ENCODE data around the gene DYNC2LI1. TPM values are rescaled to one million over a fixed set of nuclear protein-coding genes. Genes with fewer than 3 reads are reported as not detected.
"Not testable (repeated sequence)": the region's sequence is repeated elsewhere in the genome, so short reads cannot be mapped to it uniquely, and the experiment has no call there.

DYNC2LI1 gene
- total RNA-seq (10 to 100 TPM; 15.1 to 32.1 (median 25.1) TPM), polyA plus RNA-seq (10 to 100 TPM; 11.7 to 27.6 (median 26.8) TPM)

- TF ChIP-seq POLR2AphosphoS5 (IDR thresholded peaks at IDR 0.05), result peak; percentile 53 to 78 (median 73)
- no peak for TF ChIP-seq CTCF (IDR thresholded peaks at IDR 0.05)
- peak in 1 of 2 donors; percentile 25 for TF ChIP-seq POLR2A (IDR thresholded peaks at IDR 0.05)
- no peak for TF ChIP-seq EP300 (IDR thresholded peaks at IDR 0.05)
- 0 to 1% methylated on average over 31 of the region's 31 CpGs for WGBS, 2 donors
- peak within 1 kb of the TSS; percentile 63 to 83 (median 72) for H3K4me3 ChIP-seq
- peak; percentile 96 for DNase-seq
- peaks cover 0 to 7% (median 0%) of the 10 kb centered on the region in 4 donors for H3K4me1 ChIP-seq
- H3K27me3 ChIP-seq, result no peaks in the 10 kb centered on the region
- intact Hi-C loops (cut with DNase I), result loop anchor here (5.0 kb wide), 1 partner anchor 162 kb away; no protein-coding TSS in a partner anchor
- peak within 1 kb of the TSS; percentile 82 to 89 (median 86) for H3K27ac ChIP-seq
- H3K36me3 ChIP-seq, result peaks cover 0 to 16% (median 5%) of the 10 kb centered on the region in 4 donors
- no peaks in the 10 kb centered on the region for H3K9me3 ChIP-seq
Observed at GRCh38 chr2:43773876-43774613, at the start of gene DYNC2LI1. DYNC2LI1 (plus strand) TSS chr2:43774039; CDS start chr2:43774139, 100 bp downstream.

- DNase-seq, result no peak
- Histone ChIP-seq H3K9me3 (no peaks in the 10 kb centered on the region), H3K27ac (no peak overlapping the region), H3K36me3 (peaks cover 0 to 9% (median 0%) of the 10 kb centered on the region in 4 donors), H3K27me3 (no peaks in the 10 kb centered on the region), H3K4me3 (no peak overlapping the region), H3K4me1 (peaks cover 0 to 5% (median 0%) of the 10 kb centered on the region in 4 donors)
- intact Hi-C loops (cut with DNase I), result no loop called here
- 72% methylated on average over 4 of the region's 4 CpGs for WGBS, 2 donors
- TF ChIP-seq POLR2A (IDR thresholded peaks at IDR 0.05), result no peak
- no peak for TF ChIP-seq CTCF (IDR thresholded peaks at IDR 0.05)
- no peak for TF ChIP-seq POLR2AphosphoS5 (IDR thresholded peaks at IDR 0.05)
- no peak for TF ChIP-seq EP300 (IDR thresholded peaks at IDR 0.05)
Observed at GRCh38 chr2:43724728-43725526, 48.9 kb upstream of the DYNC2LI1 start.

GRCh38 chr2:43725711-43726246 is 48.1 kb upstream of the DYNC2LI1 start:
- Histone ChIP-seq H3K27ac (no peak overlapping the region), H3K4me3 (no peak overlapping the region), H3K9me3 (no peaks in the 10 kb centered on the region), H3K27me3 (no peaks in the 10 kb centered on the region), H3K4me1 (peaks cover 0 to 5% (median 0%) of the 10 kb centered on the region in 4 donors), H3K36me3 (peaks cover 0 to 6% (median 0%) of the 10 kb centered on the region in 4 donors)
- TF ChIP-seq POLR2A (IDR thresholded peaks at IDR 0.05) (no peak), POLR2AphosphoS5 (IDR thresholded peaks at IDR 0.05) (no peak), CTCF (IDR thresholded peaks at IDR 0.05) (no peak), EP300 (IDR thresholded peaks at IDR 0.05) (no peak)
- intact Hi-C loops (cut with DNase I), result no loop called here
- DNase-seq, result no peak
- WGBS, 2 donors, result 95 to 99% methylated on average over 3 of the region's 3 CpGs

GRCh38 chr2:43726961-43727633 is 46.7 kb upstream of the DYNC2LI1 start:
- H3K9me3 ChIP-seq; DNase-seq; H3K27ac ChIP-seq; H3K27me3 ChIP-seq; H3K4me3 ChIP-seq; intact Hi-C loops (cut with DNase I); H3K36me3 ChIP-seq; H3K4me1 ChIP-seq: not testable (repeated sequence)
- WGBS, 2 donors, result 72 to 80% methylated on average over 11 to 14 of the region's 14 CpGs
